Common myeloid progenitor, CD34-positive (primary cell): ENCODE results near the gene SYT2.

Experiments
- CTCF ChIA-PET: fragments of 350-600 bp; sonication (Branson Sonifier 250); formaldehyde crosslinking; loops from one replicate; lab custom pipeline; 2021; ENCODE audit warnings: antibody characterized with exemption; lab: Charles Lee
- POLR2A ChIA-PET: fragments of 350-600 bp; sonication (Branson Sonifier 250); formaldehyde crosslinking; loops from one replicate; lab custom pipeline; 2021; ENCODE audit warnings: antibody characterized with exemption; lab: Charles Lee
- DNase-seq, 3 donors: peaks; one replicate each; pipeline versions ENCODE4 v3.0.0 to v3.0.0-alpha.2; 2013
- H3K27ac ChIP-seq, 2 experiments: 1 replicate in 1 of 2; 2 replicates in 1 of 2; pipeline ENCODE4 v1.7.0; 2013; ENCODE audit warnings: inconsistent platforms in 2 of 2, low read length in 2 of 2, mild to moderate bottlenecking in 2 of 2, low read depth in 1 of 2, moderate library complexity in 1 of 2; ENCODE audit not compliant: severe bottlenecking in 2 of 2, insufficient read depth in 1 of 2, poor library complexity in 1 of 2
- H3K27me3 ChIP-seq, 5 experiments: replicated peaks in 2 of 5; 1 replicate in 3 of 5; 2 replicates in 2 of 5; pipeline versions ENCODE4 v1.6.1 to v1.7.0; 2013; ENCODE audit warnings: low read length in 4 of 5, mild to moderate bottlenecking in 2 of 5, moderate library complexity in 2 of 5, inconsistent platforms in 1 of 5; ENCODE audit not compliant: insufficient read depth in 5 of 5, control insufficient read depth in 4 of 5
- H3K36me3 ChIP-seq, 4 experiments: 1 replicate in 2 of 4; 2 replicates in 2 of 4; pipeline versions ENCODE4 v1.6.1 to v1.7.0; 2013; ENCODE audit warnings: low read length in 3 of 4, control low read depth in 1 of 4, mild to moderate bottlenecking in 1 of 4; ENCODE audit not compliant: control insufficient read depth in 4 of 4, insufficient read depth in 4 of 4
- H3K4me1 ChIP-seq, 4 experiments: 1 replicate in 3 of 4; 2 replicates in 1 of 4; pipeline versions ENCODE4 v1.6.1 to v1.7.1; 2013; ENCODE audit warnings: low read length in 3 of 4, mild to moderate bottlenecking in 3 of 4, control low read depth in 1 of 4, inconsistent platforms in 1 of 4, moderate library complexity in 1 of 4; ENCODE audit not compliant: control insufficient read depth in 4 of 4, insufficient read depth in 4 of 4; ENCODE audit errors: control extremely low read depth in 1 of 4
- H3K4me3 ChIP-seq, 7 experiments: 1 replicate in 4 of 7; 2 replicates in 3 of 7; pipeline versions ENCODE4 v1.5.1 to v1.7.0; 2013; ENCODE audit warnings: mild to moderate bottlenecking in 7 of 7, low read length in 6 of 7, moderate library complexity in 6 of 7, inconsistent platforms in 2 of 7, low read depth in 2 of 7, control low read depth in 1 of 7; ENCODE audit not compliant: insufficient read depth in 4 of 7, control insufficient read depth in 1 of 7; ENCODE audit errors: extremely low read depth in 1 of 7
- H3K9me3 ChIP-seq, 5 experiments: 1 replicate in 4 of 5; 2 replicates in 1 of 5; pipeline versions ENCODE4 v1.6.1 to v1.7.1; 2013; ENCODE audit warnings: low read length in 4 of 5, mild to moderate bottlenecking in 2 of 5, inconsistent platforms in 1 of 5, low read depth in 1 of 5, moderate library complexity in 1 of 5; ENCODE audit not compliant: control insufficient read depth in 4 of 5, insufficient read depth in 2 of 5; ENCODE audit errors: control extremely low read depth in 1 of 5
- WGBS: methylation state at CpG from one replicate; pipeline ENCODE4 v1.1.5; 2013; ENCODE audit not compliant: insufficient coverage; 5-methylcytosine and 5-hydroxymethylcytosine counted together

The SYT2 gene

DNA sequence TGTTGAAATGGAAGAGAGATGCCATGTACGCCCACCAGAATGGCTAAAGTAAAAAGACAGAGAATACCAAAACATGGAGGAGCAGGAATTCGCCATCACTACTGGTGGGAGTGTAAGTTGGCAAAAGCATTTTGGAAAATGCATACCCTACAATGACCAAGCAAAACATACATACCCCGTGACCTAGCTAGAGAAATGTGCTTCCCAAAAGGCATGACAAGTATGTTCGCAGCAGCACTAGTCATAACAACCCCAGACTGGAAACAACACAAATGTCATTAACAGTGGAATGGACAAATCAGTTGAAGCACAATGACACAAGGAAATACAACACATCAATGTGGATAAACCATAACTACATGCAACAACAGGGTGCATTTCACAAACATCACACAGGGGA is 27.2 kb downstream of the SYT2 start:
- Histone ChIP-seq H3K36me3 (no peaks in the 10 kb centered on the region), H3K9me3 (no peaks in the 10 kb centered on the region), H3K27me3 (peaks cover 0 to 72% (median 9%) of the 10 kb centered on the region in 5 experiments), H3K4me3 (no peak overlapping the region), H3K4me1 (no peaks in the 10 kb centered on the region), H3K27ac (no peak overlapping the region)
- POLR2A ChIA-PET = no interaction called here
- CTCF ChIA-PET = interaction anchor here (0.7 to 2.4 kb wide), 2 partner anchors 9 to 489 kb away, joined by 3 to 15 read pairs; no protein-coding TSS in a partner anchor
- 92% methylated on average over 3 of the region's 4 CpGs for WGBS
- no peak for DNase-seq

GRCh38 chr1:202682477-202682876 is 27.8 kb downstream of the SYT2 start:
- Histone ChIP-seq H3K4me3 (no peak overlapping the region), H3K36me3 (no peaks in the 10 kb centered on the region), H3K27ac (no peak overlapping the region), H3K9me3 (peaks cover 0 to 3% (median 1%) of the 10 kb centered on the region in 5 experiments), H3K27me3 (peaks cover 0 to 68% (median 8%) of the 10 kb centered on the region in 5 experiments), H3K4me1 (no peaks in the 10 kb centered on the region)
- DNase-seq = no peak
- WGBS = 98% methylated on average over 5 of the region's 9 CpGs
- ChIA-PET POLR2A (no interaction called here), CTCF (interaction anchor here (2.4 kb wide), 1 partner anchor 10 kb away, joined by 15 read pairs; no protein-coding TSS in a partner anchor)

- WGBS = 86% methylated on average over 9 of the region's 11 CpGs
- Histone ChIP-seq H3K36me3 (no peaks in the 10 kb centered on the region), H3K4me1 (no peaks in the 10 kb centered on the region), H3K9me3 (peaks cover 0 to 5% (median 4%) of the 10 kb centered on the region in 5 experiments), H3K4me3 (no peak overlapping the region), H3K27ac (no peak overlapping the region), H3K27me3 (peaks cover 0 to 65% (median 8%) of the 10 kb centered on the region in 5 experiments)
- DNase-seq = no peak
- ChIA-PET POLR2A (no interaction called here), CTCF (interaction anchor here (0.8 to 2.4 kb wide), 2 partner anchors 10 to 22 kb away, joined by 3 to 15 read pairs; no protein-coding TSS in a partner anchor)
Measured at GRCh38 chr1:202681736-202682420, 28.4 kb downstream of the SYT2 start.

- no peak for DNase-seq
- no peaks in the 10 kb centered on the region for H3K36me3 ChIP-seq
- H3K27ac ChIP-seq = no peak overlapping the region
- ChIA-PET CTCF (interaction anchor here (1.0 to 2.4 kb wide), 3 partner anchors 12 to 21 kb away, joined by 3 to 15 read pairs (median 3); no protein-coding TSS in a partner anchor), POLR2A (no interaction called here)
- WGBS = 100% methylated on average over 1 of the region's 2 CpGs
- H3K4me3 ChIP-seq = no peak overlapping the region
- no peaks in the 10 kb centered on the region for H3K4me1 ChIP-seq
- peaks cover 0 to 55% (median 8%) of the 10 kb centered on the region in 5 experiments for H3K27me3 ChIP-seq
- peaks cover 0 to 5% (median 4%) of the 10 kb centered on the region in 5 experiments for H3K9me3 ChIP-seq
Measured at GRCh38 chr1:202680586-202681352, 29.5 kb downstream of the SYT2 start.

- POLR2A ChIA-PET = no interaction called here
- Histone ChIP-seq H3K27ac (no peak overlapping the region), H3K27me3 (peaks cover 0 to 43% (median 4%) of the 10 kb centered on the region in 5 experiments), H3K4me3 (no peak overlapping the region), H3K36me3 (no peaks in the 10 kb centered on the region), H3K9me3 (peaks cover 0 to 5% (median 4%) of the 10 kb centered on the region in 5 experiments), H3K4me1 (no peaks in the 10 kb centered on the region)
- DNase-seq = no peak
- WGBS = 66% methylated on average over 3 of the region's 4 CpGs
- CTCF ChIA-PET = interaction anchor here (1.0 kb wide), 1 partner anchor 20 kb away, joined by 3 read pairs; no protein-coding TSS in a partner anchor
Measured at GRCh38 chr1:202679406-202680177, 30.7 kb downstream of the SYT2 start.

- peaks cover 0 to 30% (median 2%) of the 10 kb centered on the region in 5 experiments for H3K27me3 ChIP-seq
- DNase-seq = no peak
- H3K9me3 ChIP-seq = peaks cover 0 to 5% (median 4%) of the 10 kb centered on the region in 5 experiments
- H3K4me3 ChIP-seq = no peak overlapping the region
- POLR2A ChIA-PET = no interaction called here
- no peak overlapping the region for H3K27ac ChIP-seq
- H3K36me3 ChIP-seq = no peaks in the 10 kb centered on the region
- no peaks in the 10 kb centered on the region for H3K4me1 ChIP-seq
- WGBS = no CpG with 5 or more reads among the region's 2 CpGs
- CTCF ChIA-PET = no interaction called here
Measured at GRCh38 chr1:202677433-202677832, 32.8 kb downstream of the SYT2 start.
